Astrocyte (in vitro differentiated cells and primary cell): ENCODE results near the gene NOS1AP. TPM values are rescaled to one million over a fixed set of nuclear protein-coding genes. Genes with fewer than 3 reads are reported as not detected.

Experiments used
- DNase-seq: peaks from one replicate; pipeline ENCODE4 v3.0.0-alpha.2; 2010; ENCODE audit warnings: low read depth
- FAIRE-seq: peaks from 2 replicates; lab custom pipeline; 2011; peaks lifted over from hg19 to GRCh38; lab: Jason Lieb, UNC
- H2AFZ ChIP-seq: 2 replicates; pipeline ENCODE4 v1.6.0; 2012; ENCODE audit warnings: low read depth, low read length, inconsistent platforms
- H3K27ac ChIP-seq: 2 replicates; pipeline ENCODE4 v1.5.1; 2011; ENCODE audit warnings: low read depth, low read length, inconsistent platforms
- H3K27me3 ChIP-seq: 2 replicates; pipeline ENCODE4 v1.6.0; 2011; ENCODE audit warnings: low read length, inconsistent platforms; ENCODE audit not compliant: insufficient read depth
- H3K36me3 ChIP-seq: 2 replicates; pipeline ENCODE4 v1.5.1; 2011; ENCODE audit warnings: low read length, inconsistent platforms; ENCODE audit not compliant: insufficient read depth
- H3K4me1 ChIP-seq: 2 replicates; pipeline ENCODE4 v1.5.1; 2011; ENCODE audit warnings: low read length, inconsistent platforms; ENCODE audit not compliant: insufficient read depth
- H3K4me2 ChIP-seq: 2 replicates; pipeline ENCODE4 v1.6.0; 2012; ENCODE audit warnings: low read length, inconsistent platforms
- H3K4me3 ChIP-seq: 2 replicates; pipeline ENCODE4 v1.5.1; 2011; ENCODE audit warnings: low read depth, mild to moderate bottlenecking, low read length, inconsistent platforms; ENCODE audit not compliant: insufficient read depth
- H3K79me2 ChIP-seq: 2 replicates; pipeline ENCODE4 v1.6.0; 2012; ENCODE audit warnings: mild to moderate bottlenecking, low read length, inconsistent platforms; ENCODE audit not compliant: insufficient read depth
- H3K9ac ChIP-seq: 2 replicates; pipeline ENCODE4 v1.6.0; 2012; ENCODE audit warnings: mild to moderate bottlenecking, low read length, inconsistent platforms
- H3K9me3 ChIP-seq: 2 replicates; pipeline ENCODE4 v1.5.1; 2012; ENCODE audit warnings: low read depth, mild to moderate bottlenecking, low read length, inconsistent platforms; ENCODE audit not compliant: insufficient read depth
- H4K20me1 ChIP-seq: 2 replicates; pipeline ENCODE4 v1.6.0; 2012; ENCODE audit warnings: low read length, inconsistent platforms; ENCODE audit not compliant: insufficient read depth
- H3K27ac Mint-ChIP-seq: one replicate; pipeline ENCODE4 v1.8.0; 2021; ENCODE audit warnings: mild to moderate bottlenecking, mixed read lengths; ENCODE audit not compliant: unreplicated experiment
- H3K27me3 Mint-ChIP-seq: one replicate; pipeline ENCODE4 v1.8.0; 2021; ENCODE audit warnings: low read depth, mixed read lengths; ENCODE audit not compliant: unreplicated experiment
- H3K36me3 Mint-ChIP-seq: one replicate; pipeline ENCODE4 v1.8.0; 2021; ENCODE audit warnings: low read depth, mixed read lengths; ENCODE audit not compliant: unreplicated experiment
- H3K4me1 Mint-ChIP-seq: one replicate; pipeline ENCODE4 v1.8.0; 2021; ENCODE audit warnings: low read depth, mixed read lengths; ENCODE audit not compliant: unreplicated experiment
- H3K4me3 Mint-ChIP-seq: one replicate; pipeline ENCODE4 v1.8.0; 2021; ENCODE audit warnings: mild to moderate bottlenecking, moderate library complexity, mixed read lengths; ENCODE audit not compliant: unreplicated experiment
- H3K9me3 Mint-ChIP-seq: one replicate; pipeline ENCODE4 v1.8.0; 2021; ENCODE audit warnings: mild to moderate bottlenecking, mixed read lengths; ENCODE audit not compliant: unreplicated experiment
- CTCF ChIP-seq: IDR thresholded peaks from 2 replicates; pipeline ENCODE4 v1.5.1; 2011; ENCODE audit warnings: low read depth, mild to moderate bottlenecking, inconsistent platforms, low read length, moderate library complexity; ENCODE audit not compliant: insufficient read depth
- EZH2 ChIP-seq: IDR thresholded peaks from 2 replicates; pipeline ENCODE4 v1.6.1; 2012; ENCODE audit warnings: mild to moderate bottlenecking, low read length, inconsistent platforms; ENCODE audit not compliant: insufficient read depth
- total RNA-seq: library from RNA; stranded (reverse); gene quantifications from 2 replicates; pipeline ENCODE4 v1.2.1, GENCODE V29; 2021

Gene NOS1AP
- total RNA-seq, 1 donor from 2014 or later: 1.2 TPM

- H3K4me3 Mint-ChIP-seq: no peak overlapping the region
- H3K4me3 ChIP-seq: no peak overlapping the region
- no peak overlapping the region for H3K4me2 ChIP-seq
- no peaks in the 10 kb centered on the region for H4K20me1 ChIP-seq
- H3K9ac ChIP-seq: no peak overlapping the region
- H2AFZ ChIP-seq: no peak overlapping the region
- TF ChIP-seq EZH2 (no peak), CTCF (no peak)
- no peaks in the 10 kb centered on the region for H3K36me3 ChIP-seq
- peaks cover 2% of the 10 kb centered on the region for H3K9me3 Mint-ChIP-seq
- no peaks in the 10 kb centered on the region for H3K9me3 ChIP-seq
- H3K36me3 Mint-ChIP-seq: peaks cover 2% of the 10 kb centered on the region
- no peak for FAIRE-seq
- H3K4me1 Mint-ChIP-seq: peaks cover 9% of the 10 kb centered on the region
- no peak overlapping the region for H3K27ac Mint-ChIP-seq
- no peaks in the 10 kb centered on the region for H3K27me3 ChIP-seq
- H3K27ac ChIP-seq: no peak overlapping the region
- H3K4me1 ChIP-seq: peaks cover 9% of the 10 kb centered on the region
- no peaks in the 10 kb centered on the region for H3K79me2 ChIP-seq
- H3K27me3 Mint-ChIP-seq: peaks cover 17% of the 10 kb centered on the region
- DNase-seq: peak; percentile 39
Measured at GRCh38 chr1:162035241-162035640, 34.2 kb upstream of the NOS1AP start.

- Mint-ChIP-seq H3K4me3 (no peak overlapping the region), H3K36me3 (peaks cover 2% of the 10 kb centered on the region), H3K9me3 (peaks cover 2% of the 10 kb centered on the region), H3K27ac (no peak overlapping the region), H3K4me1 (peaks cover 6% of the 10 kb centered on the region), H3K27me3 (peaks cover 15% of the 10 kb centered on the region)
- H3K4me3 ChIP-seq: no peak overlapping the region
- FAIRE-seq: no peak
- peaks cover 9% of the 10 kb centered on the region for H3K4me1 ChIP-seq
- TF ChIP-seq CTCF (no peak), EZH2 (no peak)
- H2AFZ ChIP-seq: no peak overlapping the region
- no peaks in the 10 kb centered on the region for H3K36me3 ChIP-seq
- no peaks in the 10 kb centered on the region for H3K27me3 ChIP-seq
- no peak overlapping the region for H3K4me2 ChIP-seq
- no peaks in the 10 kb centered on the region for H3K9me3 ChIP-seq
- no peaks in the 10 kb centered on the region for H3K79me2 ChIP-seq
- no peak overlapping the region for H3K27ac ChIP-seq
- no peak overlapping the region for H3K9ac ChIP-seq
- peak; percentile 13 for DNase-seq
- no peaks in the 10 kb centered on the region for H4K20me1 ChIP-seq
Measured at GRCh38 chr1:162036163-162036562, 33.3 kb upstream of the NOS1AP start.

- Histone ChIP-seq H3K4me1 (peaks cover 9% of the 10 kb centered on the region), H3K9ac (no peak overlapping the region), H4K20me1 (no peaks in the 10 kb centered on the region), H3K27me3 (no peaks in the 10 kb centered on the region), H3K36me3 (no peaks in the 10 kb centered on the region), H3K27ac (no peak overlapping the region), H3K9me3 (no peaks in the 10 kb centered on the region), H3K4me3 (no peak overlapping the region), H3K79me2 (no peaks in the 10 kb centered on the region), H2AFZ (no peak overlapping the region), H3K4me2 (no peak overlapping the region)
- TF ChIP-seq CTCF: no peak
- no peak for TF ChIP-seq EZH2
- no peaks in the 10 kb centered on the region for H3K36me3 Mint-ChIP-seq
- no peak overlapping the region for H3K4me3 Mint-ChIP-seq
- H3K9me3 Mint-ChIP-seq: peaks cover 3% of the 10 kb centered on the region
- DNase-seq: no peak
- no peak overlapping the region for H3K27ac Mint-ChIP-seq
- H3K27me3 Mint-ChIP-seq: peaks cover 2% of the 10 kb centered on the region
- no peak for FAIRE-seq
- peaks cover 6% of the 10 kb centered on the region for H3K4me1 Mint-ChIP-seq
Measured at GRCh38 chr1:162038624-162039023, 30.9 kb upstream of the NOS1AP start.
